K562 (cell line): ENCODE measurements around the gene DISC1. TPM values are rescaled to one million over a fixed set of nuclear protein-coding genes. Genes with fewer than 3 reads are reported as not detected.

ENCODE experiments used
- ARHGAP35 ChIP-seq: fragments of 450-650 bp; IDR thresholded peaks from 2 replicates; pipeline ENCODE4 v1.6.1; 2018; ENCODE audit not compliant: partially characterized antibody
- E2F1 ChIP-seq: sonication (generic); formaldehyde crosslinking; IDR thresholded peaks from 2 replicates; pipeline ENCODE4 v1.8.1; 2023; ENCODE audit warnings: mild to moderate bottlenecking, missing genetic modification reagents, moderate library complexity
- HDAC2 ChIP-seq: fragments of 450-650 bp; IDR thresholded peaks from 2 replicates; pipeline ENCODE4 v1.6.1; 2016; ENCODE audit warnings: mild to moderate bottlenecking
- PTBP1 ChIP-seq: fragments of 200-400 bp; formaldehyde crosslinking; IDR thresholded peaks from 2 replicates; pipeline ENCODE4 v1.6.1; 2017; ENCODE audit warnings: low read depth, low read length
- RAD21 ChIP-seq, 2 experiments: fragments of 250-450 bp in 1 of 2; fragments of 450-650 bp in 1 of 2; sonication (Bioruptor Pico) in 1 of 2; formaldehyde crosslinking in 1 of 2; IDR thresholded peaks in 1 of 2; conservative IDR thresholded peaks in 1 of 2; 2 replicates each; pipeline versions ENCODE4 v1.4.0 to v1.8.0; 2020 to 2022; ENCODE audit warnings: mild to moderate bottlenecking in 2 of 2, moderate library complexity in 1 of 2
- SREBF2 ChIP-seq: sonication (generic); formaldehyde crosslinking; IDR thresholded peaks from 2 replicates; pipeline ENCODE4 v1.4.0; 2020; ENCODE audit warnings: mild to moderate bottlenecking, missing genetic modification reagents
- WHSC1 ChIP-seq: IDR thresholded peaks from one replicate; pipeline ENCODE4 v1.6.1; 2012; ENCODE audit warnings: low read length, control low read depth, inconsistent platforms
- ZNF146 ChIP-seq: IDR thresholded peaks from one replicate; pipeline ENCODE4 v1.6.1; 2018; ENCODE audit warnings: missing compliant biosample characterization; ENCODE audit not compliant: unreplicated experiment
- ZNF407 ChIP-seq: fragments of 450-650 bp; IDR thresholded peaks from 2 replicates; pipeline ENCODE4 v1.6.1; 2016; ENCODE audit warnings: low read depth
- ZNF445 ChIP-seq: fragments of 250-450 bp; sonication (Bioruptor Pico); IDR thresholded peaks from 2 replicates; pipeline ENCODE4 v1.4.0; 2020; ENCODE audit warnings: low read depth, mild to moderate bottlenecking, moderate library complexity
- ZNF609 ChIP-seq: sonication (generic); formaldehyde crosslinking; IDR thresholded peaks from 2 replicates; pipeline ENCODE4 v1.8.1; 2023; ENCODE audit warnings: missing genetic modification reagents, mild to moderate bottlenecking, borderline replicate concordance
- polyA plus RNA-seq, 8 experiments: library from polyadenylated mRNA; depleted of rRNA in 4 of 8; stranded (reverse) in 5 of 8; unstranded in 3 of 8; fragments of >200 nt; fragmentation: Nextera tagmentation in 2 of 8; fragmentation: Illumina TruSeq in 1 of 8; extraction: Ambion mirVana in 2 of 8; extraction: Trizol in 1 of 8; gene quantifications; 2 replicates each; pipeline versions ENCODE4 v1.2.1 to v1.2.3, GENCODE V29; 2011 to 2014; ENCODE audit warnings: inconsistent platforms in 1 of 8, missing spikeins in 1 of 8
- total RNA-seq, 7 experiments: library from RNA; depleted of rRNA in 6 of 7; stranded (reverse); fragments of >200 nt in 6 of 7; fragmentation: Illumina TruSeq in 2 of 7; extraction: Trizol in 2 of 7; gene quantifications; 2 replicates each; pipeline versions ENCODE4 v1.2.1 to v1.2.3, GENCODE V29; 2011 to 2021; ENCODE audit warnings: low replicate concordance in 1 of 7

The DISC1 gene
- total and polyA plus RNA-seq, 9 of the 15 experiments (the other 6 are each of a cell fraction or from before 2014, with no cell fraction given), result 0.01 to 0.11 (median 0.08) TPM; not detected in 1

- no peak for TF ChIP-seq ZNF609 (CRISPR knock-in tag)
- TF ChIP-seq ZNF146 (CRISPR knock-in tag), result no peak
- TF ChIP-seq ARHGAP35, result no peak
- TF ChIP-seq E2F1, result no peak
- no peak for TF ChIP-seq HDAC2
- TF ChIP-seq WHSC1, result no peak
- TF ChIP-seq SREBF2 (CRISPR knock-in tag), result no peak
- TF ChIP-seq ZNF407, result no peak
- TF ChIP-seq PTBP1, result no peak
- TF ChIP-seq ZNF445 (CRISPR knock-in tag), result no peak
- TF ChIP-seq RAD21 (CRISPR knock-in tag; conservative IDR thresholded peaks at IDR 0.05 in 1 of 2, IDR thresholded peaks at IDR 0.05 in 1 of 2), result no peak
Observed at GRCh38 chr1:231750818-231751362, 124.3 kb downstream of the DISC1 start (continued).
